Tibial nerve (tissue), 4 donors: ENCODE data around the gene HIPK2.
"Not testable (repeated sequence)": the region's sequence is repeated elsewhere in the genome, so short reads cannot be mapped to it uniquely, and the experiment has no call there.

ENCODE experiments used
- EP300 ChIP-seq, 2 donors: sonication (generic); formaldehyde crosslinking; IDR thresholded peaks; one replicate each; pipeline ENCODE4 v1.6.1; 2017; ENCODE audit warnings: antibody characterized with exemption in 2 of 2, mild to moderate bottlenecking in 1 of 2
- POLR2A ChIP-seq, 2 donors: fragments of 450-650 bp; IDR thresholded peaks; one replicate each; pipeline ENCODE4 v1.6.1; 2017; ENCODE audit warnings: antibody characterized with exemption in 2 of 2, mild to moderate bottlenecking in 2 of 2, moderate library complexity in 2 of 2
- TF ChIP-seq, protein P1 (sequence below), 5 experiments: fragments of 200-600 bp in 3 of 5; fragments of 450-650 bp in 2 of 5; sonication (generic) in 3 of 5; IDR thresholded peaks; one replicate each; pipeline ENCODE4 v1.5.1; 2016 to 2019; ENCODE audit warnings: antibody characterized with exemption in 5 of 5, mild to moderate bottlenecking in 3 of 5, moderate library complexity in 2 of 5

DNA sequence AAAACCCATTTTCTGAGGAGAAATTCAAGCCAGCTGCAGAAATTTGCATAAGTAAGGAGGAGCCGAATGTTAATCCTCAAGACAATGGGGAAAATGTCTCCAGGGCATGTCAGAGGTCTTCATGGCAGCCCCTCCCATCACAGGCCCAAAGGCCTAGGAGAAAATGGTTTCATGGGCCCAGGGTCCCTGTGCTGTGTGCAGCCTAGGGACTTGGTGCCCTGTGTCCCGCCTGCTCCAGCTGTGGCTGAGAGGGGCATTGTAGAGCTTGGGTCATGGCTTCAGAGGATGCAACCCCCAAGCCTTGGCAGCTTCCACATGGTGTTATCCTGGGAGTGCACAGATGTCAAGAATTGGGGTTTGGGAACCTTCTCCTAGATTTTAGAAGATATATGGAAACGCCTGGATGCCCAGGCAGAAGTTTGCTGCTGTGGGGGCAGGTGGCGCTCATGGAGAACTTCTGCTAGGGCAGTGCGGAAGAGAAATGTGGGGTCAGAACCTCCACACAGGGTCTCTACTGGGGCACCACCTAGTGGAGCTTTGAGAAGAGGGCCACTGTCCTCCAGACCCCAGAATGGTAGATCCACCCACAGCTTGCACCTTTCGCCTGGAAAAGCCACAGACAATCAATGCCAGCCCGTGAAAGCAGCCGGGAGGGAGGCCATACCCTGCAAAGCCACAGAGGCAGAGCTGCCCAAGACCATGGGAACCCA lies 223.7 kb downstream of the HIPK2 start:
- TF ChIP-seq, protein P1, sequence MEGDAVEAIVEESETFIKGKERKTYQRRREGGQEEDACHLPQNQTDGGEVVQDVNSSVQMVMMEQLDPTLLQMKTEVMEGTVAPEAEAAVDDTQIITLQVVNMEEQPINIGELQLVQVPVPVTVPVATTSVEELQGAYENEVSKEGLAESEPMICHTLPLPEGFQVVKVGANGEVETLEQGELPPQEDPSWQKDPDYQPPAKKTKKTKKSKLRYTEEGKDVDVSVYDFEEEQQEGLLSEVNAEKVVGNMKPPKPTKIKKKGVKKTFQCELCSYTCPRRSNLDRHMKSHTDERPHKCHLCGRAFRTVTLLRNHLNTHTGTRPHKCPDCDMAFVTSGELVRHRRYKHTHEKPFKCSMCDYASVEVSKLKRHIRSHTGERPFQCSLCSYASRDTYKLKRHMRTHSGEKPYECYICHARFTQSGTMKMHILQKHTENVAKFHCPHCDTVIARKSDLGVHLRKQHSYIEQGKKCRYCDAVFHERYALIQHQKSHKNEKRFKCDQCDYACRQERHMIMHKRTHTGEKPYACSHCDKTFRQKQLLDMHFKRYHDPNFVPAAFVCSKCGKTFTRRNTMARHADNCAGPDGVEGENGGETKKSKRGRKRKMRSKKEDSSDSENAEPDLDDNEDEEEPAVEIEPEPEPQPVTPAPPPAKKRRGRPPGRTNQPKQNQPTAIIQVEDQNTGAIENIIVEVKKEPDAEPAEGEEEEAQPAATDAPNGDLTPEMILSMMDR (IDR thresholded peaks at IDR 0.05): not testable (repeated sequence)
- not testable (repeated sequence) for TF ChIP-seq EP300, POLR2A (IDR thresholded peaks at IDR 0.05)
